HG03342 (cell line): ENCODE measurements around the gene TRERF1.

Experiments used
- ATAC-seq: cut with Tn5 transposase; IDR thresholded peaks from one replicate; pipeline ENCODE4 v1.9.1; 2021; ENCODE audit warnings: mild to moderate bottlenecking, moderate library complexity; ENCODE audit not compliant: unreplicated experiment

Gene TRERF1

GRCh38 chr6:42424906-42425474, 26.7 kb downstream of the TRERF1 start:
- no peak for ATAC-seq

DNA sequence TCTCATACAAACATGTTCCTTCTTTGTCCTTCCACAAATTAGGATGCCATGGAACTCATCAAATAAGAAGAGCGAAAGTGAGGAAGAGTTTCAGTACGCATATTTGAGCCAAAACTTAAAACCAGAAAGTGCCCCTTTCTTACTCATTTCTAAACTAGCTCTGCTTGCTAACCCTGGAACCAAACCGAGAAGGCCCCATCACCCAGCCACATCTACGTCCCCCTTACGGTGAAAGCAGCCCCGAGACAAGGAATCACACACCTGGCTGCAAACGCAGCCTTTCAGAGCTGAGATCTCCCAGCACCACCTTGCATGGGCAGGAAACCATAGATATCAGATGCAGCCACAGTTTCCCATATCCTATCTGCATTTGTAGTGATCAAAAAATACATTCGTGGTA, 28.5 kb downstream of the TRERF1 start:
- ATAC-seq = no peak

DNA sequence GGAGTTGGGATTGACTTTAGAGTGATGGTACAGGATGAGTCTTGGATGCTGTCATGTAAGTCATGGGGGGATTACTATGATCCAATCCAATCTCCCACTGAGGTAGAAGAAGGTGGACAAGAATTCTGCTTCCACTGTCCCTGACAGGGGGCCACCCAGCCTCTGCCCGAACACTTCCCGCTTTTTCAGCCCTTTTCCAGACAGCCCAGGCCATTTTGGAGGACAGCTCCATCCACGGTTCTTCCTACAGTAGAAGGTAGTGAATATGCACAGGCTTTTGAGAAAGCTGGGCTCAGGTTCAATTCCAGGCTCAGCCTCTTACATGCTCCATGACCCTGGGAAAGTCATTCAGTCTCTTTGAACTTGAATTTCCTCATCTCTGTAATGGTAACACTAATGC, 31.0 kb downstream of the TRERF1 start:
- ATAC-seq = no peak

DNA sequence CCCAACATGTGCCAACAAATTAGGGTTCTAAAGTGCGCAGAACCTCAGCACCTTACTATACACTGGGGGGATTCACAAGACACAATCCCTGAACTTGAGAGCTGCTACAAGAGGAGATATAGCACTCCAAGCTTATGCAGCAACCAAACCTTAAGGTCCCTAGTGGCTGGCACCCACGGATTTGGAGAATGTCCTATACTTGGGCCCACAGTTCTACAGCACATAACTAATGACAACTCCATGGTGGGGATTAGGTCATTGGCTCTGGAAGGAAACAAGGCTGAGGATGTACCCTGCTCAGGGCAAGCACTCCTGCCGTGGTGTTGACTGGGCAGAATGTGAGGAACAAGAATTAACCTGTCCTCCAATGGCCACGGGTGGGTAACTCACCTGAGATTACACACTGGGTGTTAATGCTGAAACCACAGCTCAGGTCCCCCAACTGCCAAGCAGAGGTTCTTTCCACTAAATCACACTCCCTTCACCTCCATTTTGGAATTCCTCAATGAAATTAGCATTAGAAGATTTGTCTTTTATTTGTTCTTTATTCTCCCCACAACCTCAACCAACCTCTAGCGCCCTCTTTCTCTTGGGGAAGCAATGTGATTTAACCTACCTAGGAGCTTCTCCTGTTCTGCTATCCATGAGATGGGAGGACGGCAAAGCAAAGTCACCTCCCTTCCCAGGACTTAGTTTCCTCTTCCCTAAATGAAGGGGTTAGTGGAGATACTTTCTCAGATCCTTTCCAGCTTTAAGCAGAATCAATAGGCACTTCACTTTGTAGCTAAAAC, 32.0 kb downstream of the TRERF1 start:
- ATAC-seq = no peak

GRCh38 chr6:42418724-42419123, 33.0 kb downstream of the TRERF1 start:
- no peak for ATAC-seq

- ATAC-seq = no peak
Measured at GRCh38 chr6:42417641-42418112, 34.0 kb downstream of the TRERF1 start.

GRCh38 chr6:42411406-42411805, 40.3 kb downstream of the TRERF1 start:
- ATAC-seq = no peak

- ATAC-seq = no peak
Measured at GRCh38 chr6:42410861-42411260, 40.9 kb downstream of the TRERF1 start.

- ATAC-seq = no peak
Measured at GRCh38 chr6:42409581-42409980, 42.1 kb downstream of the TRERF1 start.

GRCh38 chr6:42407379-42407778, 44.3 kb downstream of the TRERF1 start:
- ATAC-seq = no peak

GRCh38 chr6:42406306-42407280, 45.1 kb downstream of the TRERF1 start:
- ATAC-seq = no peak

GRCh38 chr6:42405021-42405420, 46.7 kb downstream of the TRERF1 start:
- ATAC-seq = no peak

DNA sequence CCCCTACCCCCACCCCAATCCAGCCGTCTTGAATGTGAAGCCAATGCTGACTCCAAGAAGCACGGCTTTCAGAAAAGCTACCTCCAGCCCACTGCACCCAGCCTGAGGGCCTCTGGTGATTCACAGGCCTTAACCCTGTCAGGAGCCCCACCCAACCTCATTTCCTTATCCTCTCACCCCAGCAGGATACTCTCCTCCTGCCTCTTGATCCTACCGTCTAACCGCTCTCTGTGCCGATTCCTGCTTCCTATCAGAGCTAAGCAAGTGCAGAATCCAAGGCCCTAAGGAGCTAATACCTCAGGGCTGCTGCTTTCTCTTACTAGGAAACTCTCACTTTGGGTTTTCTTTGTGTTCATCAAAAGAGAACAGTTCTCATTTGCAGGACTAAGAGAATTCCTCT, 47.2 kb downstream of the TRERF1 start:
- no peak for ATAC-seq

DNA sequence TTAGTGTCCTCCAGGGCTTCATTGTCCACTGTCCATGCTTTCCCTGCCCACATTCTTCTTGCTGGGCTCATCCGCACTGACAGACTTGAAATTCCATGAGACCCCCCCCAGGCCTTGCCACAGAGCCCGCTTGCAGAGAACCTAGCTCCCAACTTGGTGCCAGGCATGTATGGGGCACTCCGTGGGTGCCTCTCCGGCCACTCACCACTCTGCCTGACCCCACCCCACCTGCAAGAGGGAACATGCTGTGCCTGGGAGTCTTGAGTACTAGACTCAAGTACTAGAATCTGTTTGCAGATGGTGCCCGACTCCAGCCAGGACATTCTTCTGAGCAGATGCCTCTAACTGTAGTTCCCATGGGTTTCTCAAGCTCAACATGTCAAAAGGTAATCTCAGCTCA, 47.9 kb downstream of the TRERF1 start:
- no peak for ATAC-seq

DNA sequence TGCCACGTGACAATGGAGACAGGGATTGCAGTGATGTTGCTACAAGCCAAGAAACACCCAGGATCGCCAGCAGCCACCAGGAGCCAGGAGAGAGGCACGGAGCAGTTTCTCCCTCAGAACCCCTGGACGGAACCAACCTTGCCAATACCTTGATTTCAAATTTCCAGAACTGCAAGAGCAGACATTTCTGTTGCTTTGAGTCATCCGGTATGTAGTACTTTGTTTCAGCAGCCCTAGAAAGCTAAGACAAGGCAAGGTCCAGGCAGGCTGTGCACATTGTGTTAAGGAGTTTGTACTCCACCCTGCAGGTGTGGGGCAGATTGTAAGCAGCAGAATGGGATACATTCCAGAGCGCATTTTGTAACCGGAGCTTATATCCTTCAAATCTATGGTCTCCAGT, 48.3 kb downstream of the TRERF1 start:
- no peak for ATAC-seq

GRCh38 chr6:42402184-42402583, 49.5 kb downstream of the TRERF1 start:
- peak; percentile 70 for ATAC-seq

GRCh38 chr6:42401613-42401951, 50.1 kb downstream of the TRERF1 start:
- no peak for ATAC-seq

DNA sequence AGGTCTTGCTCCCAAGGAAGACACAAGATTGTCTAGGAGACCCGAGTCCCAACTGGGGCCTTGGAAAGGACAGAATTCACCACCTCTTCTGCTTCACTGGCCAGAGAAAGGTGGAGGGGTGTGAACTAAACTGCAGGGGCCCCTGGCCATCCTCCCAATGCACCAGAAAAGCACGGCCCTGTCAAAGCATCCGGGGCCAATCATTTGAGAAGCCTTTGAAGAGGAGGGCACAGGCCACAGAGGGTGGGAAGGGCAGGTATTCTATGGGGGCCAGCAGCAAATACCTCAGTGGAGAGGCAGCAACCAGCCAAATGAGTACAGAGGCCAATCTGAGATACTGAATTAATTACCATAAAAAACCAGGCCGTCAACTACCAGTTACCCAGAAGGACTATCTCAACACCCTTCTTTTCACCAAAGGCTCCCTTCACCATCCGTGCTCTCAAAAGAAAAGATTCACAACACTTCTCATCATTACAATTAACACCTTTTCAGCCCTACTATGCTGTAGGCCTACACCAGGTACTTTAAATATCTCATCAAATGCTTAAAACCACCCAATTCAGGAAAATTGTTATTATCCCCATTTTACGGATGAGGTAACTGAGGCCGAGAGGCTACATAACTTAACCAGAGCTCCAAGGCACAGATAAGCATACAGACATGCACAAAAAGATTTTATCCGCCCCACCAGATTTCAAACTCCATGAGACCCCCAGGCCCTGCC, 50.7 kb downstream of the TRERF1 start:
- no peak for ATAC-seq

GRCh38 chr6:42400061-42400760, 51.5 kb downstream of the TRERF1 start:
- no peak for ATAC-seq

DNA sequence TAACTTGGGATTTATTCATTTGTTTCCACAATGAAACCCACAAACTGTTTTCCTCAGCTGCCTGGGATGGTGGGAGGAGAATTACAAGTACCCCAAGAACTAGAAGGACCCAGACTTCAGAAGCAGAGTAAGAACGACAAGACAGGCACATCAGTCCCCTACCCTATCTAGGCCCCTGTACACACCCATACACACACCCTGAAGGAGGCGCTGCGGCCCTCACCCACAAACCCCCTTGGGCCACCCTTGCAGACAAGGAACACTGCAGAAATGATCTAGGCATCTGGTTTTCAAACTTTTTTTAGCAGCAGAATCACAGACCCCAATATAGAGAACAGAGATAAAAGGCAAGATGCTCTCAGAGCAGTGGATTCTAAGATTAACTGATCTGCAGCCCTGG, 55.0 kb downstream of the TRERF1 start:
- no peak for ATAC-seq
